GM21723 (cell line): ENCODE measurements around the gene MED4.

Experiments
- ATAC-seq: cut with Tn5 transposase; IDR thresholded peaks from one replicate; pipeline ENCODE4 v1.9.1; 2021; ENCODE audit warnings: mild to moderate bottlenecking, moderate library complexity; ENCODE audit not compliant: unreplicated experiment

MED4 gene, protein sequence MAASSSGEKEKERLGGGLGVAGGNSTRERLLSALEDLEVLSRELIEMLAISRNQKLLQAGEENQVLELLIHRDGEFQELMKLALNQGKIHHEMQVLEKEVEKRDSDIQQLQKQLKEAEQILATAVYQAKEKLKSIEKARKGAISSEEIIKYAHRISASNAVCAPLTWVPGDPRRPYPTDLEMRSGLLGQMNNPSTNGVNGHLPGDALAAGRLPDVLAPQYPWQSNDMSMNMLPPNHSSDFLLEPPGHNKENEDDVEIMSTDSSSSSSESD

DNA sequence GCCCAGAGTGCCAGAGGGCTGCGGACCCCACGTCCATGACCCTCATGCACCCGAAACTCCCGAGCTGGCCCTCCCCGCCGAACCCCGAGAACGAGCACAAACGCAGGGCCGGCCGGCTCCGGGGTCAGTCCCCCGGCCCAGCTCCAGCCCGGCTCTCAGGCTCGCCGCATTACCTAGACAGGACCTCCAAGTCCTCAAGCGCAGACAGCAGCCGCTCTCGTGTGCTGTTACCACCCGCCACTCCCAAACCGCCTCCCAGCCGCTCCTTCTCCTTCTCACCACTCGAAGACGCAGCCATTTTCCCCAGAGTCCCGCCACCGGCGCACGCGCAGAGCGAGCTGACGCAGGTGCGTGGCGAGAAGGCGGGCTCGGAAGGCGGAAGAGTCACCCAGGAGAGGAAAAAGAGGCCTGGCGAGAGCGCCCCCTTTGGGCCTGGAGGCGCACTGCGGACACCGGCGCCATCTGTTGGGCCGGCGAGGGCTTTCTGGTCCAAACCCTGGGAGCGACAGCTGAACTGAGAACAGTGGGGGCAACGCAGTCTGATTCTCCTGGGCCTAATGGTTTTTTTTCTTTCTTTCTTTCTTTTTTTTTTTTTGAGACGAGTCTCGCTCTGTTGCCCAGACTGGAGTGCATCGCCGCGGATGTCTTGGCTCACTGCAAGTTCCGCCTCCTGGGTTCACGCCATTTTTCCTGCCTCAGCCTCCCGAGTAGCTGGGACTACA, at the start of gene MED4:
Gene MED4, minus strand, starts transcription at position 324 of the 722 bp plus-strand sequence. Its CDS starts 26 bp downstream, at position 298.
- ATAC-seq = peak; percentile 94

DNA sequence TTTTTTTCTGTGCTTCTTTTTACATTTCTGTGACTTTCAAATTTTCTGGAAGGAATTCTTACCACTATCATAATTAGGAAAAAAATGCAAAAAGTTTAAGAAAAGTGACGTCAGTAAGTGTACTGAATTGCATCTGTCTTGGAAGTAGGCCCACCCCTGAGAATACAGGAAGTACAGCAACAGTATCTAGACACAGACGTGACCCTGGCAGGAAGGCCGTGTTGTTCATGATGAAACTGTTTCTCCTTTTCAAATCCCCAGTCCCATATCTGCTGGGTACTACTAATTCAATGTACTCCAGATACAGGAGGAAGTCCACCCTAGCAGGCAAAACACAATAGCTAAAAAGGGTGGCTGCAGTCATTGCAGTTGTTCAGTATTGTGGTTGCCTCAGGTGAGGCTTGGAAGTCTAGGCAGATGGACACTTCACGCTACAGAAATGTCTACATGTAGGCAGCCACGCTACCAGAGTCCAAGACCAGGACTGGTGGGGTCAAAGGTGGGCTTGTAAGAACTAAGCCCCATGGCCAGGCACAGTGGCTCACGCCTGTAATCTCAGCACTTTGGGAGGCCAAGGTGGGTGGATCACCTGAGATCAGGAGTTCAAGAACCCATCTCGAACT, 49.6 kb upstream of the MED4 start:
- ATAC-seq = no peak

GRCh38 chr13:48142436-48142835, 47.5 kb upstream of the MED4 start:
- ATAC-seq = peak; percentile 80

- ATAC-seq = no peak
These were observed 43.4 kb upstream of the MED4 start for GRCh38 chr13:48138270-48138669.

- ATAC-seq = no peak
These were observed 38.1 kb upstream of the MED4 start for GRCh38 chr13:48132961-48133360.

- ATAC-seq = no peak
These were observed 36.6 kb upstream of the MED4 start for GRCh38 chr13:48131533-48131932.

DNA sequence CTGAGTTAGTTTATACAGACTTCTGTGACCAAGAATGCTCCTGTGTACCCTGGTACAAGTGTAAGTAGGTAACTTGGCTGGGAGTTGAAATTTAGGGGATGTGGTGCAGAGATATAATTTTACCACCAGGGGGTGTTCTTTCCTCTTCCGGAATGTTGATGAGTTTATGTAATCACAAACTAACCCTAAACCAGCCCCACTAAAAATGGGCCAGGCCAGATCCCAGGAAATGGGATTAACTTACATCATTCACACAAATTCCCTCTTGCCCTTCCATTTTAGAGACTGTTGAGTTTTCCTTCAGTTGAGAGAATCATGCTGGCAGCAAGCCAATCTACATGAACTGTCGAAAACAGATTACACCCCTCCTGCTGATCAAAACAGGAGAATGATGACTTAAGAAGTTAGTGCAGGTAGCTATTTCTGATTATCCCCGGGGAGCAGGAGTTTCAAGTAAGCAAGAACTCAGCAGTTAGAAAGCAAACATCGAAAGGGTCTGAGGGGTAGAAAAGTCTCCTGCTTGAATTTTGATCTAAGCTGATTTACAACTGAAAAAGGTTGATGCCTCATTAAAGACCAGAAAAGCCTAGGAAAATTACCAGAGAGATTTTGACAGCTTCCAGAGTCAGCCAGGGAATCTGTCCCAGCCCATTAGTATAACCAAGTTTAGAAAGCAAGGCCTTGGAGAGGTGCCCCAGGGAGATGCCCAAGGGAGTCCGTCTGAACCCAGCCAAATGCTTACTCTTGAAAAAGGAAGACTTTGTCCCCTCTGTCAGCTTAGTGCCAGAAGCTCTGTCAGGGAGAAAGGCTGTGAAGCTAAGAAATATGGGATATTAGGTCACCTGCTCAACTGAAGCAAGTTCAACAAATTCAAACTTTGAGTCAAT, 32.3 kb upstream of the MED4 start:
- peak; percentile 62 for ATAC-seq

- no peak for ATAC-seq
These were observed 30.9 kb upstream of the MED4 start for GRCh38 chr13:48125794-48126228.

GRCh38 chr13:48123812-48124211, 28.9 kb upstream of the MED4 start:
- ATAC-seq = no peak

DNA sequence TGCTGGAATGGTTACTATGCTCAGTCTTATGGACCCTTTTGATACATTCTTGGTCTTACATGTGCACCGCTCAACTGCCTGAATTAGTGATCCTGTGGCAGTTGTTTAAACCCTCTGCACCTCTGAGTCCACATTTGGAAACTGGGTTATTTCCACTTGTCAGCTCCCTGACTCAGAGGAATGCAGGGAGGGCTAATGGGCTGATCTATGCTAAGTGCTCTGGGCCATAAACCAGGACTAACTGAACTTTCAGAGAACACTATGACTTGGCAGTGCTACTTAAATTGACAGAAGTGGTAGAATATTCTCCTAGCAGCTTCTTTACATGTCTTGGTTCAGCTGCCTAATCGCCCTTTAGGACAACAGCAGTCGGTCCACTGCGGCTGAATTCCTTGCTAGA, 26.8 kb upstream of the MED4 start:
- ATAC-seq = no peak

- ATAC-seq = no peak
These were observed 25.3 kb upstream of the MED4 start for GRCh38 chr13:48120241-48120640.

DNA sequence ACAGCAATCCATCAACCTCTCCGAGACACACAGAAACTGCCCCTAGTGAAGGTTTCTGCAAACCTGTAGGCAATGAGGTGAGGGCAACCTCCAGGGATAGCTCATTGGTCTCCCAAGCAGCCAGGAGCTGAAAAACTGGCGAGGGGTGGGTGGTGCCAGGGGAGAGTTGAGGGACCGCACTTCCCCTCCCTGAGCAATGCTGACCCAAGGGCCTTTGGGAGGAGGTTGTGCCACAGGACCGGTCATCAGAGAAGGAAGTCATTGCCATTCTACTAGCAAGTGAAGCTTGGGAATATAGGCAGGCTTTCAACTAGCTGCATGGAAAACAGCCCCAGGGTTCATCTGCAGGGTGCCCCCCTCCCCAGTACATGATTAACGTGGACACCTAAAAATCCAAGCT, 23.1 kb upstream of the MED4 start:
- ATAC-seq = no peak

DNA sequence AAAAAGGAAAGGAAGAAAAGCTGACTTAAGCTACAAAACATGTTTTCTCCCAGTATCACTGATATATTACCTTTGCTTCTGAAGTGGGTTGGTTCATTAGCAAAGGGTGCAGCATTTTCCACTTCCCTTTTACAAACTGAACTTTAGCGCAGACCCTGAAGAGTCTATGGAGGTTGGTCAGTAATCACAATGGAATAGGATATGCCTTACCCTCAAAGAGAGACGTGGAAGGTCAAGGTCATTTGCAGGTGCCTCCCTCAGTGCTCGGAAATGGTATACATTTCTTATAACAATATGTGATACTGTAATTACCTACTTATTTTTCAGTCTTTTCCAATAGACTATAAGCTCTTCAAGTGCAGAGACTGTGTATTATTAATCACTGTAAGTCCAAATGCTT, 21.9 kb upstream of the MED4 start:
- ATAC-seq = no peak

DNA sequence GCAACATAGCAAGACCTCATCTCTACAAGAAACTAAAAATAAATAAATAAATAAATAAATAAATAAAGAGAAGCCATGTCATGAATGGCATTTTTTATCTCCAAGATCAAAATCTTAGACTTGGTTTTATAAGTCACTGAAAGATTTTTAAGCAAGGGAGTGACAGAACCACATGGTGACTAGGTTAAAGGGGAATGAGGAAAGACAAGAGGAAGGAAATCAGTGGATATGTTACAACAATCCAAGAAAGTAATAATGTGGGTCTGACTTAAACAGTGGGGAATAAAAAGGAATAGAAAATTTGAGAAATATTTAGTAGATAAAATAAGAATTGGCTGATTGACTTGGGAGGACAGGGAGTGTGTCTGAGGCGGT, 18.8 kb upstream of the MED4 start:
- no peak for ATAC-seq

DNA sequence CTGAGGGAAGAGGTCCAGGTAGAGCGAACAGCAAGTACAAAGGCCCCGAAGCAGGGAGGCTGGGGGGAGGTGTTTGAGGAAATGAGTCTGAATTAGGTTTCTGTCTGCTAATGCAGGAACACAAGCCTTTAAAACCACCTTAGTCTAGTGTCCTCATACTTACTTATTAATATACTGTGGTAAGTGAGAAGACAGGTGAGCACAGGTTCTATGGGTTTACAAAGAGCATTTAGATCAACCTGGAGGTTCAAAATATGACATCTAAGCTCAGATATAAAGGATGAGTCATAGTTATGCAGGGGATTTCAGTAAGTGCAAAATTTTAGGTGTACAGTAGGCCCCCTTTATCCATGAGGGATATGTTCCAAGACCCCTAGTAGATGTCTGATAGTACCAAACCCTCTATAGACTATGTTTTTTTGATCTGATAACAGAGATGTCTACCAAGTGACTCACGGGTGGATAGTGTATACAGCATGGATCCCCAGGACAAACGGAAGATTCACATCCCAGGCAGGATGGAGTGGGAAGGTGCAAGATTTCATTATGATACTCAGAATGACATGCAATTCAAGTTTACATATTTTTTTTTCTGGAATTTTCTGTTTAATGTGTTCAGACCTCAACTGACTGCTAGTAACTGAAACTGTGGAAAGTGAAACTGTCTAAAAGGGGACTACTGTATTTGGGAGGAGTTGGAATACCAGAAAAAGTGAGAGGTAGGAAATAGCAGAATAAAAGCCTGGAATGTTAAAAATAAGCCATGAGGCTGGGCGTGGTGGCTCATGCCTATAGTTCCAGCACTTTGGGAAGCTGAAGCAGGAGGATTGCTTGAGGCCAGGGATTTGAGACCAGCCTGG, 18.2 kb upstream of the MED4 start:
- no peak for ATAC-seq

- no peak for ATAC-seq
These were observed 16.2 kb upstream of the MED4 start for GRCh38 chr13:48110931-48111721.

DNA sequence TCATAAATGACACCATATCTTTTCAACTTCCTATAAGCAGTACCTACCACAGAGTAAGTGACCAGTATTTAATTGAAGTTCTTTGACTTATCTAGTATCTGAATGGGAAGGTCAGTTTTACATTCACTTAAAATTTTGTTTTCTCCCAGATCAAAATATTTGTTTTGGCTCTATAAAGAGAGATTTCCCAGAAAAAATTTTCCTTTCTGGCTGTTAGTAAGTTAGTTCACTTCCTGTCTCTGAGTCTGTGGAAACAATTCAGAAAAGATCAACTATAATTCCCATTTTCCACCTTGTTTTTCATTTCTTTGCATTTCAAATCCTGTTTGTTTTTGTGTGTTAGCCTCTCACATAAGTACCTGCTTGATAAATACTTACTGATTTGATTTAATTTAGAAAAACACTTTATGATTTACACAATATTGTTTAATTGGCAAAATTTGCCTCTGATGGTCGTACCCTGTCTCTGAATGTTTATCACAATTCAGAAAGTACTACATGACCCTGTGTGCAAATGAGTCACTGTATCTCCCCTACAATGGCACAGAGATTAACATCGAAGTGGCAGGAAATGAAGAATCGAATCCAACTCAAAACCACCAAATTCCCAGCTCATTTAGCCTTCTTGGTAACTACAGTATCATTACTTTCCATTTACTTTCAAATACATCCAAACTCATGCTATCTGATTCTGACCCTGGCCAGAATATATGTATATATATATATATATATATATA, 15.4 kb upstream of the MED4 start:
- ATAC-seq = no peak

DNA sequence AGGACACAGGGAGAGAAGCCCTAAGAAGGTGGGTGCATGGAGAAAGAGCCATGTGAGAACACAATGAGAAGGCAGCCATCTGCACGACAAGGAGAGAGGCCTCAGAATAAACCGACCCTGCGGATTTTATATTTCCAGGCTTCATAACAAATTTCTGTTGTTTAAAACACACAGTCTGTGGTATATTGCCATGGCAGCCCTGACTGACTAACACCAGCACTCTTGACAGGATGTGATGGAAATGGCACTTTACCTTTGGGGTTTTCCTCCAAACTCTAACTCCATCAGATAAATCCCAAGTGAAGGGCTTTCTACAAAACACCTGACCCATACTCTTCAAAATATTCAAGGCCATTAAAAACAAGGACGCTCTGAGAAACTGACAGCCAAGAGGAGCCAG, 13.2 kb upstream of the MED4 start:
- no peak for ATAC-seq

GRCh38 chr13:48097793-48098192, 2.9 kb upstream of the MED4 start:
- no peak for ATAC-seq
